NCI-H128 (cell line): Measurements from ENCODE around the gene SMIM38.
"Not testable (repeated sequence)": the region's sequence is repeated elsewhere in the genome, so short reads cannot be mapped to it uniquely, and the experiment has no call there.

Source experiments
- DNase-seq: peaks from one replicate; lab custom pipeline; 2025; ENCODE audit not compliant: unreplicated experiment; lab: John Stamatoyannopoulos, UW

Gene SMIM38

GRCh38 chr11:69137151-69137844 lies 18.4 kb upstream of the SMIM38 start:
- no peak for DNase-seq

- DNase-seq = no peak
These were observed 17.5 kb upstream of the SMIM38 start for GRCh38 chr11:69138265-69138664.

GRCh38 chr11:69140161-69140560 lies 15.6 kb upstream of the SMIM38 start:
- DNase-seq = not testable (repeated sequence)

GRCh38 chr11:69140635-69141034 lies 15.1 kb upstream of the SMIM38 start:
- no peak for DNase-seq

- no peak for DNase-seq
These were observed 14.0 kb upstream of the SMIM38 start for GRCh38 chr11:69141742-69142141.

GRCh38 chr11:69142895-69143294 lies 12.8 kb upstream of the SMIM38 start:
- no peak for DNase-seq

- no peak for DNase-seq
These were observed 11.3 kb upstream of the SMIM38 start for GRCh38 chr11:69144316-69145049.

GRCh38 chr11:69145050-69145380 lies 10.7 kb upstream of the SMIM38 start:
- DNase-seq = no peak

GRCh38 chr11:69148377-69148762 lies 7.4 kb upstream of the SMIM38 start:
- no peak for DNase-seq

- no peak for DNase-seq
These were observed 6.9 kb upstream of the SMIM38 start for GRCh38 chr11:69148806-69149205.

GRCh38 chr11:69149338-69150045 lies 6.2 kb upstream of the SMIM38 start:
- DNase-seq = not testable (repeated sequence)

GRCh38 chr11:69150175-69150574 lies 5.6 kb upstream of the SMIM38 start:
- no peak for DNase-seq

- no peak for DNase-seq
These were observed 3.9 kb upstream of the SMIM38 start for GRCh38 chr11:69151836-69152235.

GRCh38 chr11:69152733-69153421 lies 2.9 kb upstream of the SMIM38 start:
- no peak for DNase-seq

GRCh38 chr11:69153661-69154060 lies 2.1 kb upstream of the SMIM38 start:
- DNase-seq = no peak

- DNase-seq = no peak
These were observed 1.4 kb upstream of the SMIM38 start for GRCh38 chr11:69154211-69154913.

GRCh38 chr11:69154938-69155301 lies 815 bp upstream of the SMIM38 start:
- DNase-seq = no peak

- DNase-seq = no peak
These were observed 502 bp downstream of the SMIM38 start for GRCh38 chr11:69156235-69156639.

GRCh38 chr11:69156673-69157155 lies 979 bp downstream of the SMIM38 start:
- no peak for DNase-seq

GRCh38 chr11:69157156-69157821 lies 1.6 kb downstream of the SMIM38 start:
- DNase-seq = no peak
